Mononuclear cell (primary cell): ENCODE data around the gene HIRA. TPM values are rescaled to one million over a fixed set of nuclear protein-coding genes. Genes with fewer than 3 reads are reported as not detected.

ENCODE experiments used
- H3K27me3 ChIP-seq: 2 replicates; pipeline ENCODE4 v1.6.0; 2011; ENCODE audit warnings: low read length, control low read depth; ENCODE audit not compliant: insufficient read depth
- H3K4me1 ChIP-seq: 2 replicates; pipeline ENCODE4 v1.5.1; 2011; ENCODE audit warnings: mild to moderate bottlenecking, low read length, control low read depth; ENCODE audit not compliant: insufficient read depth
- H3K4me3 ChIP-seq: 2 replicates; pipeline ENCODE4 v1.5.1; 2011; ENCODE audit warnings: mild to moderate bottlenecking, low read length, moderate library complexity
- H3K9me3 ChIP-seq: 2 replicates; pipeline ENCODE4 v1.5.1; 2011; ENCODE audit warnings: low read depth, mild to moderate bottlenecking, control low read depth, low read length
- total RNA-seq: library from RNA; depleted of rRNA; stranded (reverse); fragments of >200 nt; gene quantifications from one replicate; pipeline ENCODE4 v1.2.3, GENCODE V29; 2012

HIRA gene
- total RNA-seq, 1 donor, result 11.0 TPM

GRCh38 chr22:19411690-19412045 is 19.9 kb downstream of the HIRA start:
- Histone ChIP-seq H3K27me3 (no peaks in the 10 kb centered on the region), H3K9me3 (no peaks in the 10 kb centered on the region), H3K4me3 (no peak overlapping the region), H3K4me1 (no peaks in the 10 kb centered on the region)

DNA sequence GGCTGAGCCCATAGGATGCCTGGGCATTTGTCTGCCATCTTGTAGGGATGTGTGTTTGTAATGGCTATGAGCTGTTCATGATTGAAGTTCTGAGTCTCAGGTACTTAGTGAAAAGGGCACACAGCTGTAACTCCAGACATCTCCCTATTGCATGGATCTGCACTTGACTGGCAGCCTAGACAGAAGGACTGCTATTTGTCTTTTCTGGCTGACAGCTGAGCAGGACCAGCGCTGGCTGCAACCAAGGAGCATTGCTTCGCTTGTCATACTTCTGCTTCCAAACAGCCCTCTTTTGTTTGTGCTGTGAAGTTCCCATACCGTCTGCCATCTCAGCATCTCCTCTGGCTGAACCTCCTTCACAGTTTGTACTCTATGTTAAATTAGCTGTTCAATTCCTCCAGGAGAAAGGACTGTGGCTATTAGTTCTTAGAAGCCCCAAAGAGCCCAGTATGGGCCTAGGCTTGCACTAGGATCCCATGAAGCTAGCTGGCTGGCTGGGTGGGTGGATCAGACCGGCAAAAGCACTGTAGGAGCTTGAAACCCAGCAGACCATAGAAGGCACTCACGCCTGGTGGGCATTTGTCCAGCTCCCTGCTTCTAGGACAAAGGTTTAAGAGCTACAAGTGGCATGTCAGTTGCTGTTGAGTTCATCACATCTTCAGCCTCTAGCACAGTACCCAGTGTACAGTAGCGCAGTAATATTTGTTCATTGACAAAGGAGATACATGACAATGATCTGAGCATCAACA is 20.4 kb downstream of the HIRA start:
- H3K9me3 ChIP-seq, result no peaks in the 10 kb centered on the region
- H3K4me1 ChIP-seq, result no peaks in the 10 kb centered on the region
- no peak overlapping the region for H3K4me3 ChIP-seq
- no peaks in the 10 kb centered on the region for H3K27me3 ChIP-seq

GRCh38 chr22:19407649-19408606 is 23.6 kb downstream of the HIRA start:
- no peaks in the 10 kb centered on the region for H3K4me1 ChIP-seq
- no peak overlapping the region for H3K4me3 ChIP-seq
- H3K27me3 ChIP-seq, result no peaks in the 10 kb centered on the region

GRCh38 chr22:19406846-19407245 is 24.7 kb downstream of the HIRA start:
- no peaks in the 10 kb centered on the region for H3K9me3 ChIP-seq

More at GRCh38 chr22:19407649-19408606, 23.6 kb downstream of the HIRA start:
- H3K9me3 ChIP-seq, result no peaks in the 10 kb centered on the region

DNA sequence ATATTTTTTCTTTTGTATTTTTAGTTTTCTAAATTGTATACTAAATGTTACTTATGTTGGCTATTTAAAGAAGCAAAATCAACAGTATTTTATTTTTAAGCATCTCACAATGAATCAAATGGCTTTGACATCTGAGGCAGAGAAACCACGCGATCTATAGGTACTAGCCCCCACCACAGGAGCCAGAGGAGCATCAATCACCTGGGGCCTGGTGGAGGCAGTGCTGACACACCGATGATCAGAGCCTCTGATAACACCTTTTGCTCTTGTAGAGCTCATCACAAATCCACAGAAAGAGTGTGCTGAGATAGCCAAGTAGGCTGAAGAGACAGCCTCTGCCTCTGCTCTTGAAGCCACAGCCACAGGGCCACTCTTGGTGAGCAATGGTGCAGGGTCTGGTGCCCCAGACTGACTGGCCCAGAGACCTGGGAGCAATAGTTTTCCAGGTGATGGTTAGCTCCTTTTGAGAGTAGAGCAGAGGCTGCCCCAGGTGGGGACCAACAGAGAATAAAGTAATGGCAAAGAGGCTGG is 25.2 kb downstream of the HIRA start:
- no peaks in the 10 kb centered on the region for H3K27me3 ChIP-seq
- H3K4me1 ChIP-seq, result no peaks in the 10 kb centered on the region
- no peak overlapping the region for H3K4me3 ChIP-seq
- H3K9me3 ChIP-seq, result no peaks in the 10 kb centered on the region

More at GRCh38 chr22:19406846-19407245, 24.7 kb downstream of the HIRA start:
- Histone ChIP-seq H3K4me3 (no peak overlapping the region), H3K4me1 (no peaks in the 10 kb centered on the region), H3K27me3 (no peaks in the 10 kb centered on the region)

GRCh38 chr22:19405652-19406051 is 25.9 kb downstream of the HIRA start:
- no peaks in the 10 kb centered on the region for H3K9me3 ChIP-seq
- no peaks in the 10 kb centered on the region for H3K27me3 ChIP-seq
- H3K4me1 ChIP-seq, result no peaks in the 10 kb centered on the region
- no peak overlapping the region for H3K4me3 ChIP-seq

DNA sequence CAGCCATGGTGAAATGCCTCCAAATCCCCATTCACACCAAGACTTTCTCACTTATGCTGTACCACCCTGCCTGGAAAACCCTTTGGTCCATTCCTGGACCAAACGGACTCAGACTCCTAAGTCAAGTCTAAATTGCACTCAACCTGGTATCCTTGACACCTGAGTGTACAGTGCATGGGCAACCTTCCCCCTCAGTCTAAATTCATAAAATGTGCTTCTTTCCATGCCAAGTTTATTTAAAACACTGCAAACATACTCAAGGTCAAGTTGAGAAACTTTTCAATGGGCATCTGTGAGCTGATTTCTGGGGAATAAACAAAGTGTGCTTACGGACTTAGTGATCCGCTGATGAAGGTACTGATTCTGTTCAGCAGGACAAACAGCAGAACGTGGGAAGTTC is 26.4 kb downstream of the HIRA start:
- no peaks in the 10 kb centered on the region for H3K4me1 ChIP-seq
- H3K27me3 ChIP-seq, result no peaks in the 10 kb centered on the region
- no peak overlapping the region for H3K4me3 ChIP-seq
- H3K9me3 ChIP-seq, result no peaks in the 10 kb centered on the region

- H3K9me3 ChIP-seq, result no peaks in the 10 kb centered on the region
- no peak overlapping the region for H3K4me3 ChIP-seq
- no peaks in the 10 kb centered on the region for H3K4me1 ChIP-seq
- no peaks in the 10 kb centered on the region for H3K27me3 ChIP-seq
Measured at GRCh38 chr22:19404676-19405075, 26.9 kb downstream of the HIRA start.

- H3K27me3 ChIP-seq, result no peaks in the 10 kb centered on the region
- H3K9me3 ChIP-seq, result no peaks in the 10 kb centered on the region
- no peak overlapping the region for H3K4me3 ChIP-seq
- no peaks in the 10 kb centered on the region for H3K4me1 ChIP-seq
Measured at GRCh38 chr22:19402642-19403191, 28.8 kb downstream of the HIRA start.

DNA sequence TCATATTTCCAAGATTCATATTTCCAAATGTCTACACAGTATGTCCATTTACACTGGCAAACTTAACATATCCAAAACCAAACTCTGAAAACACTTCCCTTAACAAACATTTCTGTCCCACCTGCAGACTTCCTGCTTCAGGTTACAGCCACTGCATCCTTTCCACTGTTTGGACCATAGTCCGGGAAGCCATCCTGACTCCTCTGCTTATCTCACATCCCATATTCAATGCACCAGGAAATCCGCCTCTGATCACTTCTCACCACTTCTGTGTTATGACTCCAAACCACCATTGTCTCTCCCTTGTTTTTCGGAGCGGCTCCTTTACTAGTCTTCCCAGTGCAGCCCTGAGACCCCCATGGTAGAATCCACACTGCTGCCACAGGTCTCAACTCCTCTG is 30.1 kb downstream of the HIRA start:
- Histone ChIP-seq H3K9me3 (no peaks in the 10 kb centered on the region), H3K4me3 (no peak overlapping the region), H3K27me3 (no peaks in the 10 kb centered on the region), H3K4me1 (no peaks in the 10 kb centered on the region)

GRCh38 chr22:19400881-19401280 is 30.7 kb downstream of the HIRA start:
- no peak overlapping the region for H3K4me3 ChIP-seq
- no peaks in the 10 kb centered on the region for H3K9me3 ChIP-seq
- no peaks in the 10 kb centered on the region for H3K4me1 ChIP-seq
- H3K27me3 ChIP-seq, result no peaks in the 10 kb centered on the region

DNA sequence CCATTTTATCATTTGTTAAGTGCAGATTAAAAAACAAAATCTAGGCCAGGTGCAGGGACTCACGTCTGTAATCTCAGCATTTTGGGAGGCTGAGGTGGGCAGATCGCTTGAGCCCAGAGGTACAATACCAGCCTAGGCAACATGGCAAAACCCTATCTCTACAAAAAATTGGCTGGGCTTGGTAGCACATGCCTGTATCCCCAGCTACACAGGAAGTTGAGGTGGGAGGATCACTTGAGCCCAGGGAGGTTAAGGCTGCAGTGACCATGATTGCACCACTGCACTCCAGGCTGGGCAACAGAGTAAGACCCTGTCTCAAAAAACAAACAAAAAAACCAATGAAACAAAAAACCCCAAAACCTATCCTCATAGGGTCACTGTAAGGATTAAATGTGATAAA is 32.9 kb downstream of the HIRA start:
- Histone ChIP-seq H3K27me3 (no peaks in the 10 kb centered on the region), H3K4me3 (no peak overlapping the region), H3K9me3 (no peaks in the 10 kb centered on the region), H3K4me1 (no peaks in the 10 kb centered on the region)

- Histone ChIP-seq H3K4me1 (no peaks in the 10 kb centered on the region), H3K27me3 (no peaks in the 10 kb centered on the region), H3K9me3 (no peaks in the 10 kb centered on the region)
Measured at GRCh38 chr22:19398206-19398605, 33.3 kb downstream of the HIRA start.

GRCh38 chr22:19397734-19398104 is 33.8 kb downstream of the HIRA start:
- H3K27me3 ChIP-seq, result no peaks in the 10 kb centered on the region
- no peaks in the 10 kb centered on the region for H3K4me1 ChIP-seq
- H3K4me3 ChIP-seq, result no peak overlapping the region
- no peaks in the 10 kb centered on the region for H3K9me3 ChIP-seq

More at GRCh38 chr22:19398206-19398605, 33.3 kb downstream of the HIRA start:
- no peak overlapping the region for H3K4me3 ChIP-seq
